AG08396 (cell line): ENCODE results near the gene LAMB4.

Source experiments
- DNase-seq: peaks from one replicate; pipeline ENCODE4 v3.0.0; 2012; ENCODE audit warnings: low spot score, mixed read lengths

Gene LAMB4

DNA sequence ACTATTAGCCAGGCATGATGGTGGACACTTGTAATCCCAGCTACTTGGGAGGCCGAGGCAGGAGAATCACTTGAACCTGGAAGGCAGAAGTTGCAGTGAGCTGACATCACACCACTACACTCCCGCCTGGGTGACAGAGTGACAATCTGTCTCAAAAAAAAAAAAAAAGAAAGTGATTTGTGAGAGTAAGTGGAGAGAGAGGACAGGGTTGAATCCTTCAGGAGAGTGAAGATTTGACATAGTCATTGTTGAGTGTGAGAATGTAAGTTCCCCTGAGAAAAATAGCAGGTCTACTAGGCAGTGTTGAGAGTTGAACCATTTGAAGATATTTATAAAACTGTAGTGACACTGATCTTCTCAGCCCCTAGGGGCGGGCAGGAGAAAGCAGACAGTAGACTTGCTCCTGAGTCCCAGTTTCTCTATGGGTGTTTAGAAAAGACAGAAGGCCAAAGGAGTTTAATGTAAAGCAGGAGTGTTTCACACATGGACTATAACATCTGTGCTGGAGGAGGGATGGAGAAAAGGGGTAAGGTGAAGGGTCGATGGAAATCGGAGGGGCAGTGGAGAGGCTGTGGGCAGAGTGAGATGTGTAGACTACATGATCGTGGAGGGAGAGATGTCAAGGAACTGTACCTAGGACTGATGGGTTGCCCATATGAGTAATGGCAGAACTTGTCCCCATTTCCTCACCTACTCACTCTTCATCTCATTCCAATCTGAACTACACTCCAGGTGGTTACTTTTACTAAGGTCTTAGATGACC is 13.7 kb upstream of the LAMB4 start:
- no peak for DNase-seq

DNA sequence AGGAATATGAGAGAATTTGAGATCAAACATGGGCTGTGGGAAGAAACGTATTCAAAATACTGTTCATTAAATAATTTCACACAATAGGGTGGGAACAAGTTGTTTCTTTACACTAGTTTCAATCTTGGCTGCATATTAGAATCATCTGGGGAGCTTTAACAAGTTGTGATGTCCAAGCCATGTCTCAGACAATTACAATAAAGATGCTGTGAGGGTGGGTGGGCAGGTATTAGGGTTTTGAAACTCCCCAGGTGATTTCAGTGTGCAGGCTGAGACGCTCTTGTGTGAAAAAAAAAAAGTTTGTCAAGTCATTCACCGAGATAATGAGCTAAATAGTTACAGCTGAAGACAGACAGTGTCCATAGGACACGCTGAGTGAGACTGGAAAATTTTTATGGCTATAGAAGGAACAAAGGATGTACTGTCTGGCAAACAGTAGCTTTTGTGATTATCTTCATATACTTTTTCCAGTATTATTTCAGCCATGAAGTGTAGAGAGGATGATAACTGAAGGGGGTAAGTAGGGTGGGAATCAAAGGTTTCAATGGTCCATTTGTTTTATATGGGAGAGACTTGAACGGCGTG is 12.6 kb upstream of the LAMB4 start:
- no peak for DNase-seq

DNA sequence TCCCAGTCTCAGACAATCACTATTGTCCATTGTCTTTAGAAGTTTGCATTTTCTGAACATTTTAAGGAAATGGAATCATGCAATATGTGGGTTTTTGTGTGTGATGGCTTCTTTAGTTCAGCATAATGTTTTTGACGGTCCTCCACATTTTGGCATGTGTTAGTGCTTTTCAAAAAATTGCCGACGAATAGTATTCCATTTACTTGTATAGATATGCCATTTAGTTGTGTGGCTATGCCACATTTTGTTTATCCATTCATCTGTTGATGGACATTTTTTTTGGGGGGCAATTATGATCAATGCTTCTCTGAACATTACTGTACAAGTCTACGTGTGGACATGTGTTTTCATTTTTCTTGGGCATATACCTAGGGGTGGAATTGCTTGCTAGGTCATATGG is 12.0 kb upstream of the LAMB4 start:
- no peak for DNase-seq

DNA sequence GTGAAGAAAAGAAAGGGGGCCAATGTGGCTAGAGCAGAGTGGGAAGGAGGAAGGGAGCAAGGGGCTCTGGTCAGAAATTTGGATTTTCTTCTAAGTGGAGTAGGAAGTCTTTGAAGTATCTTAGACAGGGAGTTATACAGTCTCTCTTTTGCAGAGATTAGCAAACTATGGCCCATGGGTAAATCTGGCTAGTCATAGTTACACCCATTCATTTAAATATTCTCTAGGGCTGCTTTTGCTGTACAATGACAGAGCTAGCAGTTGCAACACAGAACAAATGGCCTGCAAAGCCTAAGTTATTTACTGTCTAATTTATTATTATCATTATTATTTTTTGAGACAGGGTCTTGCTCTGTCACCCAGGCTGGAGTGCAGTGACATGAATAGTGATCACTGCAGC is 10.5 kb upstream of the LAMB4 start:
- DNase-seq: no peak

DNA sequence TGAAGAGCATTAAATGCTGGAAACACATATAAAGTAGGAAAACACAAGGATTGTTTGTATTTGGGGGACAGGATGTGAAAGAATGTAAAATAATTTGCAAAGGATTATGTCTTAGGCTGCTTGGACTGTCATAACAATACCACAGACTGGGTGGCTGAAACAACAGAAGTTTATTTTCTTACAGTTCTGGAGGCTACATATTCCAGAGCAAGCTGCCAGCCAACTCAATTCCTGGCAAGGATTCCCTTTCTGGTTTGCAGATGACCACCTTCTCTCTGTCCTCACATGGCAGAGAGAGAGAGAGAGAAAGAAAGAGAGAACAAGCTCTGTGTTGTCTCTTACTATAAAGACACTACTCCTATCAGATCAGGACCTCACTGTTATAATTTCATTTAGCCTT is 8.8 kb upstream of the LAMB4 start:
- DNase-seq: no peak

DNA sequence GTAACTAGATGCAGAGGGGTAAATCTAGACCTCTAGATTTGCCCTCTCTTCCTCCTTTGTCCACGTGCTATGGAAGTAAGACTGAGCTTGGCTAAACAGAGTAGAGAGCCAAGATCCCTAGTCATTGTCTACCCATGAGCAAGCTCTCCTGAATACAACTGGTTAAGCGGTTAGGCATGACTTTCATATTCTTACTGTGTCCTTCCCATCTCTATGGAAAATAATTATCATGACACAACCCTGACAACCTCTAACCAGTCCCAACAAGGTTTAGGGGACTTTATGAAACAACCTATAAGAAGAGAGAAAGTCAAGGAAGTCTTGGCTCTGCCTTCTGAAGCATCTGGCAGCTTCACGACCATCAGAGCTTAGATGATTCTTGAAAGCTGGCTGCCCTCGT is 7.8 kb upstream of the LAMB4 start:
- DNase-seq: no peak

DNA sequence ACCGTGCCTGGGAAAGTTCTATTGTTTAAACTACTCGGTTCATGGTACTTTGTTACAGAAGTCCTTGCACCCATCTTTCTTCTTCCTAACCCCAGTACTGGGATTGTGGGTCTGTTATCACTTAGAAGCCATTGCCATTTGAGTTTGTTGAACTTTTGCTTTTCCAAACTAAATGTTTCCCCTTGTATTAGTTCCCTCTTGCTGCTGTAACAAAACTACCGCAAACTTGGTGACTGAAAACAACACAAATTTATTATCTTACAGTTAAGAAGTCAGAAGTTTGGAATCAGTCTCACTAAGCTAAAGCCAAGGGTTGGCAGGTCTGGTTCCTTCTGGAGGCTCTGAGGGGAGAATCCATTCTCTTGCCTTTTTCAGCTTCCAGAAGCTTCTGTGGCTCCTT is 6.9 kb upstream of the LAMB4 start:
- DNase-seq: no peak

DNA sequence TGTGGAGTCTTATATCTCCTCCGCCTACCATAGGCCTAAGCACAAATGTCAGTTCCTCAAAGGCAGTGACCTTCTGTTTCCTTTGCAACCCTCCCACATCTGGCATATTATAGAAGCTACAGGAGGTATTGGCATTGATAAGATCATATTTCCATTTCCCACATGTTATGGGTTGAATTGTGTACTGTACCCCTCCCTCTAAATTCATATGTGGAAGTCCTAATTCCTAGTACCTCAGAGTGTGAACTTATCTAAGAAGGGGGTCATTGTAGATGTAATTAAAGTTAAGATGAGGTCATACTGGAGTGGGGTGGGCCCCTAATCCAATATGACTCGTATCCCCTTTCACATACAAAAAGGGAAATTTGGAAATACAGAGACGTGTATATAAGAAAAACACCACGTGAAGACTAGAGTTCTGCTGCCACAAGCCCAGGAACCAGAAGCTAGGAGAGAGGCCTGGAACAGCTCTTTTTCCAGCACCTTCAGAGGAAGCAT is 6.1 kb upstream of the LAMB4 start:
- no peak for DNase-seq

DNA sequence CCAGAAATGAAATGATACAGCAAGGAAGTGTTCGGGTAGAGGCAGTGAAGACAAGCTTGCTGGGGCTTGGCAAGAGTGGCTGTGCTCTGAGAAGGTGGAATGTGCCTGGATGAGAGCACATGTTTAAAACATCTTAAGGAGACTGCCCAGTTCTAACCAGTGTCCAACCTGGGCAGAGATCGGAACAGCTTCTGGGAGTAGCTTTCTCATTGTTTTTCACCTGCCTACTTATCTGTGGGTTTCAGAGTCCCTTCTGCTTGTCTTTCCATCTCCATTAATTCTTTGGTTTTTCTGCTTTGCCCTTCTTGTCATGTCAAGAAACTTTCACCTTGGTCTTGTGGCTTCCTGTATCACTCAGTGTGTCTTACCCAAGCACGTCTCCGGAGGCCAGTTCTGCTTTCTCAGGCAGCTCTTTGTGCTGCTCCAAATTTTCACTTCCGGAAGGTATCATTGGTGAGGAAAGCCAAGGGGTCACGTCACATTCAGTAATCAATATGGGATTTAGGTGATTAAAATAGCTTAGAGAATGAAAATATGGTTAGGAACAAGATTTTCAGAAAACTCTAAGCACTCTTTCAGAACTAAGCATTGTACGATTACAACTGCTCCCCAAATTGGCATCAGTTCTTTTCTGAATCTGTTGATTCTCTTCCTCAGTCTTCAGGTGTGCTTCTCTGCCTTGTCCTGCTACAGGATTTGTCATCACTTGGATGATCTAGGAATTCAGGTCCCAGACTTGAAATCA is 5.5 kb upstream of the LAMB4 start:
- no peak for DNase-seq

DNA sequence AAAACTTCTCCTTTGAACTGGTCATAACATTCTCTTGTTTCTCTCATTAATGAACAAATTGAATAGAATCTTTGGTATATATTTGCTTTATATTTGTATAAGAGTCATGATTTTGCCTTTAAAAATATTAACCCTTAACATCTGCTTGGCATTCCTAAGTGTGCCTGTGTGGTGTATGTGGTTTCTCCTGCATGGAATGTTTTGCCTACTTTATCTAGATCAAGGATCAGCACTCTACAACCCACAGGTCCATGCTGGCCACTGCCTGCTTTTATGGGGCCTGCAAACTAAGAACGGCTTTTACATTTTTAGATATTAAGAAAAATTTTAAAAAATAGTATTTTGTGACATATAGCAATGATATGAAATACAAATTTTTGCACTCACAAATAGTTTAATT is 4.3 kb upstream of the LAMB4 start:
- no peak for DNase-seq

DNA sequence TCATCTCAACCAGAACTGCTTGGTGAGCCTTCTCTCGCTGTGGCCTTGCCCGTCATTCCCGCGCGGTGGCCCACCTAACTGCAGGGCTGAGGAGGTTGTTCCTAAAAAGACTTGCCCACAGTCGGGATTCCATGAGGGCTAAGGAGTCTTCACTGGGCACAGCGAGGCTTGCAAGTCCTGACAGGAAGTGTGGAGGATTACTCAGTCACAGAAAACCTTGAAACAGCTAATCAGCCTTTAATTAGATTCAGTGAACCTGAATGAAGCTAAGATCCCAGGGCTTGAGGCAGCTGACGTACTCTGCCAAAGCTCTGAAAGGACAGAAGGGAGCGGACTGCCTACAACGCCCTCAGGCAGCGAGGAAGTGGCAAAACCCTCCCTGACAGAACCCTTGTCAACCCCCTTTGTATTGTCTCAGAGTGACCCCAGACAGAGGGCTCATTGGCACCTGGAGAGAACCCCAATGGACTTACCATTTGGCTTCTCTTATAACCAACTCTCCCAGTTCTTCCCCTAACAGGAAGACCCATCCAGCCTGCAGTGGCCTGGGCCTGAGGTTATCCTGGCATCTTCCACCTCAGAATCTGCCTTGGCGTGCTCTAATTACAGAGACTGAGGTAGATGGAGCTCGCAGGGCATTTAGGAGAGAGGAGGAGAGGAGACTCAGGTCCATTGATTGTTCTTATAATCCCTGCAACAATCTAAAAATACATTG is 2.5 kb upstream of the LAMB4 start:
- no peak for DNase-seq

DNA sequence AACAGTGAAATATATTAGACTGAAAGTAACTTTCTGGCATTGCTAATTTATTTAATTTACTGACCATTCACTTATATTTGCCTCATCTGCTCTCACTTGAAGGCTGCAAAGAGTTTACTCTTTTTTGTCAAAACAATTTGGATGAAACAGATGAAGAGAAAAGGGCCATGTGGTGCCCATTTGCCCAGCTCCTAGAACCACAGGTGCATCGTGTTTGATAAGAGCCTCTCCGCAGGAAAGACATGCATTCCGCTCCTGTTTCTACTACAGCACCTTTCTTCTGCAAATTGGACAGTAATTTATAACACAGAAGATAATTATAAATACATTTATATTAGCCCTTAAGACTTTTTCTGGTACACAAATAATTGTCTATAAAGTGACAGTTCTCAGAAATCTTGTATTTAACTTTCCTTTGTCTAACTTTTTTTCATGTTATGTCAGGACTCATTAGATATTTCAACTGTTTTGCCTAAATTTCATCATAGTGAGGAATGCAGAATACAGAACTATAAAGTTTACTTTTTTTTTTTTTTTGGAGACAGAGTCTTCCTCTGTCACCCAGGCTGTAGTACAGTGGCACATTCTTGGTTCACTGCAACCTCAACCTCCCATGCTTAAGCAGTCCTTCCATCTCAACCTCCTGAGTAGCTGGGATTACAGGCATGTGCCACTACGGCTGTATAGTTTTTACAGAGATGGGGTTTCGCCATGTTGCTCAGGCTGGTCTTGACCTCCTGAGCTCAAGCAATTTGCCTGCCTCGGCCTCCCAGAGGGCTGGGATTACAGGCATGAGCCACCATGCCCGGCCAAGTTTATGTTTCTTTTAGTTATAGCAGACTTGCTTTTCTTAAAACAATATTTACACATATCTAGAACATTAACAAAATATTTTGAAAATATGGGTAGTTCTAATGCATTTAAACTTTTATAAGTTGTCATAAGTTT is 869 bp downstream of the LAMB4 start:
- no peak for DNase-seq

DNA sequence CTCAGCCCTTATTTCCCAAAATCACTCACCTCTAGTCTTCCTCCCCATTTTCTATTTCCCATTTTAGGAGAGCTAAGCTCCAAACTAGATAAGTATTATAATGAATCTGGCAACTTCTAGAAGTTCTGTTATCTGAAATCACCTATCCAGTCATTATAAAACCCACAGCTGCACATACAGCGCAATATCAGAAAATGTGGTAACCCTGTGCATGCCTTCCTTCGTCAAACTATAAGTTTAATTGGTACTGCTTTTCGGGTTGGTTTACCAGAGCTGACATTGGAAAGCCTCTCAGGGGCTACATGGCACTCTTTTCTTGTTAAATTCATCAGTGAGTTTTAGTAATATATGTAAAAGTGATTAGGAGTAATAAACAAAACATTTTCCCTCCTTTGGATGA is 1.6 kb downstream of the LAMB4 start:
- DNase-seq: no peak

DNA sequence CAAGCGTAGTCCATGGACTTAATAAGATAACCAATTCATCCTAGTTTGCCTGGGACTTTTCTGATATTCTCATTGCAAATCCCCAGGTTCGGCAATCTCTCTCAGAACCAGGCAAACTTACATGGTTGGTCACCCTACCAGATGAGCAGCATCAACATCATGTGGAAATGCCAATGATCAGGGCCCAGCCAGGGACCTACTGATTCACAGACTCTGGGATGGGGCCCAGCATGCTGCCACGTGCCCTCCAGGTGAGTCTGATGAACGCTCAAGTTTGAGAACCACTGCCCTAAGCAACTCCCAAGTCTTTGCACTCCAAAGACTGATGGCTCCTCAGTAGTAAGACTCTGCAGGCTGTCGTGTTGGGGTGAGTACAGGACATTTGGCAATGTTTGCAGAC is 2.7 kb downstream of the LAMB4 start:
- no peak for DNase-seq

DNA sequence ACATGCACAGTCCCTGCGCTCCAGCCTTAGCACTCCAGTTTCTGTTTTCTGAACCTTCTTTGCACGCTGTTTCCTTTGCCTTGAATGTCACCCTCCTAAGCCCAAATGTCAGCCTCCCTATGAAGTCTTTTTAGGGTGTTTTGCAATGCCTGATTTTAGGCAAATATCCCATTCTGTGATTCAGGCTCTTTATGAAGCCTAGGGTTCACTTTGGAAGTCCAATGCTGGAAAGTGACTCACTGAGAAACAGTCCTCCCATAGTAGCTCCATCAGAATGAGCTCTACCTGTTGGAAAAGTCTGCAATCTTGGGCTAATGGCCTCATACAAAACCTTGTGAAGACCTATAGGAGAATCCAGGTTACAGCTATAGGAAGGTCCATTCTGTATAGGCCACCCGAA is 5.3 kb downstream of the LAMB4 start:
- DNase-seq: peak; percentile 12

DNA sequence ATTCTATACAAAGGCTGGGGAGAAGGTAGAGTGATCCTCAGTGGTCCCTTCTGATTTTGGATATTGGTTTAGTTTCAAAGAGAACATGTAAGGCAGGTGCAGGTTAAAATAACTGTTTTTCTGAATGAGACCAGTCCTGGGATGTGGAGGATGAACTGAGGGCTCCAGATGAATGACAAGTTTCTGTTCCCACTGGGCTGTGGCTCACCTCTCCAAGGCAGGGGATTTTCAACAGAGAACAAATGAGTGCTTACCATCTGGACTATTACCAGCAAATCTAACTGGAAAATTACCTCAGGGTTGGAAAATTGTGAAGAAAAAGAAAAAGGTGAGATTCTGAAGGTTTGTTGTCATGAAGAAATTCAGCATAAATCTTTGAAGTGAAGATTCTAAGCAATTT is 8.0 kb downstream of the LAMB4 start:
- no peak for DNase-seq

DNA sequence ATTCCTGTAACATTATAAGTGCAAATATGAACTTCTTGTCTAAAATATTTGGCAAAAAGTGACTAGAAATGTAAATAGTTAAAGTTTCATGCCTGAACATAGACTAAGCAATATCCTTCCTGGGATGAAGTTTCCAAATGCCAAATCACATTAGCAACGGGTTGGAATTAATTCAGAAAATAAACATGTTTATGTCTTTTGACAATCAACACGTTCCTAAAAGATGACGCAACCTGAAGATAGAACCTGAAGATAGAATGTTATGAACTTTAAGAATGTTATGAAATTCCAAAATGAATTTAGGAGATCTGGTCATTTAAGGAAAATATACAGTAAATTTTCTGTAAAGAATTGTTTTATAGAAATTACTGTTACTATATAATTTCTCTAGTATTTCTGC is 9.2 kb downstream of the LAMB4 start:
- peak; percentile 8 for DNase-seq

DNA sequence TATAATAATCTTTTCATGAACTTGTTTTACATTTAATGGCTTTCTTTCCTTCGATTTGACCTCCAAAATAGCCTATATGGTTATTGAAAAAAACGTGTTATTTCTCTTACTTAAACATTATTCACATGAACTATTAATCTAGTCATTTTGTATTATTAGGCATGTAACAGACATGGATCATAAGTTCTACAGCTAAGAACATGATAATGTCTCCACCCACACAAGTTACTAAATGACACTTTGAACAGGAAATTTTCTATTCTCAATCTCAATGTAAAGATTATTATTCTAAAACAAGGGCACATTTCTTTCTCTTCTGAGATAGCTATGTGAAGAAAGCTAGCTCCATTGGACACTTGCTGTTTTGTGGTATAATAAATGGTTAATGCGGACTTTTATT is 10.0 kb downstream of the LAMB4 start:
- DNase-seq: no peak

DNA sequence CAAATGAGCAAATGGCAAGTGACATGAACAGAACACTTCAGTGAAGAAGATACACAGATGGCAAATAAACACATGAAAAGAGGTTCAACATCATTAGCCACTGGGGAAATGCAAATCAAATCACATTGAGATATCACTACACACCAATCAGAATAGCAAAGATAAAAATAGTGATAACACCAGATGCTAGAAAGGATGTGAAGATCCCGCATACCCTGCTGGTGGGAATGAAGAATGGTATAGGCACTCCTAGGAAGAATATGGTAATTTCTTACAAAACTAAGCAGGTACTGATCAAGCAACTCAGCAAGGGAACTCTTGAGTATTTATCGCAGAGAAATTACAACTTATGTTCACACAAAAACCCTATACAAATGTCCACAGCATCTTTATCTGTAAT is 11.2 kb downstream of the LAMB4 start:
- DNase-seq: no peak

DNA sequence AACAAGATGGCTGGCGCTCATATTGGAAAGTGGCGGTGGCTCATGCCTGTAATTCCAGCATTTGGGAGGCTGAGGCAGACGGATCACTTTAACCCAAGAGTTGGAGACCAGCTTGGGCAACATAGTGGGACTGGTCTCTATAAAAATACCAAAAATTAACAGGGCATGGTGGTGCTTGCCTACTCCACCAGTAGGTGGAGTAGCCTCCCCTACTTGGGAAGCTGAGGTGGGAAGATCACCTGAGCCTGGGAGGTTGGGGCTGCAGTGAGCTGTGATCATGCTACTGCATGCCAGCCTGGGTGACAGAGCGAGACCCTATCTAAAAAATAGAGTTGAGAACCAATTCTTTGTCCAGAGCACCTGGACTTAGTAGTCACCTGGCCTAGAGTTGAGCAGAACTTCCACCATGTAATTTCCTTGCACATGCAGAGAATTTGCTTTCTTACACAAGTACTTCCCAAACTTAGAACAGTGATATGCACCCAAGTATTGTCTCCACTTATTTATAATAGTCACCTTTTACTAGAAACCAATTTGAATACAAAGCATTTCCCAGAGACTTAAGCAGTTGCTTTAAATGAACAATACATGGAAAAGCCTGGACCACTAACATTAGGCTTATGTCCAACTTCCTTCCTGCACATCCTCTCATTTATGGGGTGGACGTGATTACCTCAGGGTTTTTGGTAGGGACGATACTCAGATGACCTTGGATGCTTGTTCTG is 15.9 kb downstream of the LAMB4 start:
- no peak for DNase-seq

DNA sequence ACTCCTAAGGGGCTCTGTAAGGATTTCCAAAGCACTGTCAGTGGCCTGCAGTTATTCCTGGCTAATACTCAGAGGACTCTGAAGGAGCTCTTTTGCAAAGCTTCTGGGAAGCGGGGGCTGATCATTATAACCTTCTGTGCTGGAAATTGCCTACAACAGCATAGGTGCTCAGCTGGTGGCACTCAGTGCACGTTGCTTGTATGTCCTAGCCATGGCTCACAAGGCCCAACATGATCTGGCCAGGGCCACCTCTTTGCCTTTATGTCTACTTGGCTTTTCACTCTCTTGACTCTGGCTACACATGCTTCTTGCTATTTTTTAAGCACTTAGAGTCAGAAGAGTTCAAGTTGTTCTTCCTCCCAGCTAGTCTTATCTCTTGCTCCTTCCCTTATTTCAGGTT is 17.5 kb downstream of the LAMB4 start:
- DNase-seq: no peak
